SU-DHL-6 (cell line): ENCODE measurements around the gene ODAD2.

Source experiments
- H2AFZ ChIP-seq: fragments of 200-600 bp; sonication (generic); 2 replicates; pipeline ENCODE4 v1.6.1; 2014; ENCODE audit warnings: low read depth, mild to moderate bottlenecking, moderate library complexity, mixed read lengths, antibody characterized with exemption, low read length; ENCODE audit not compliant: severe bottlenecking
- H3F3A ChIP-seq: fragments of 200-600 bp; shearing (Covaris generic); 2 replicates; pipeline ENCODE4 v1.6.0; 2016; ENCODE audit warnings: antibody characterized with exemption, mild to moderate bottlenecking; ENCODE audit not compliant: insufficient read depth
- H3K27ac ChIP-seq: fragments of 200-600 bp; sonication (generic); 2 replicates; pipeline ENCODE4 v1.5.1; 2016; ENCODE audit warnings: low read depth, mild to moderate bottlenecking, low read length, moderate library complexity, mixed read lengths
- H3K27me3 ChIP-seq: fragments of 200-600 bp; sonication (generic), shearing (Covaris generic); 2 replicates; pipeline ENCODE4 v1.6.0; 2014; ENCODE audit warnings: mild to moderate bottlenecking, low read length
- H3K36me3 ChIP-seq: fragments of 200-600 bp; sonication (generic); 2 replicates; pipeline ENCODE4 v1.6.1; 2014; ENCODE audit warnings: mild to moderate bottlenecking, low read length, mixed read lengths
- H3K4me2 ChIP-seq: fragments of 300-600, 200-600 bp; shearing (Covaris generic), sonication (generic); 2 replicates; pipeline ENCODE4 v1.6.0; 2014; ENCODE audit warnings: low read length, low read depth, mild to moderate bottlenecking; ENCODE audit not compliant: poor library complexity, severe bottlenecking
- H3K4me3 ChIP-seq: fragments of 200-600 bp; sonication (generic); 2 replicates; pipeline ENCODE4 v1.5.1; 2014; ENCODE audit warnings: antibody characterized with exemption, low read length, mild to moderate bottlenecking, mixed read lengths; ENCODE audit not compliant: insufficient read depth, poor library complexity, severe bottlenecking
- H3K79me2 ChIP-seq: fragments of 200-600 bp; sonication (generic); 2 replicates; pipeline ENCODE4 v1.6.1; 2014; ENCODE audit warnings: mild to moderate bottlenecking, low read length, moderate library complexity; ENCODE audit not compliant: insufficient read depth
- H3K9ac ChIP-seq: fragments of 200-600 bp; sonication (generic); 2 replicates; pipeline ENCODE4 v1.7.0; 2014; ENCODE audit warnings: mild to moderate bottlenecking, low read length
- H3K9me2 ChIP-seq: fragments of 200-600 bp; sonication (generic); replicated peaks from 2 replicates; pipeline ENCODE4 v1.6.1; 2014; ENCODE audit warnings: low read length; ENCODE audit not compliant: insufficient read depth
- H3K9me3 ChIP-seq: fragments of 200-600 bp; sonication (generic); 2 replicates; pipeline ENCODE4 v1.6.1; 2014; ENCODE audit warnings: low read length, mixed read lengths; ENCODE audit not compliant: insufficient read depth
- H4K20me1 ChIP-seq: fragments of 200-600 bp; sonication (generic); 2 replicates; pipeline ENCODE4 v1.6.1; 2014; ENCODE audit warnings: low read depth, mild to moderate bottlenecking, antibody characterized with exemption, low read length, moderate library complexity, mixed read lengths
- EZH2phosphoT487 ChIP-seq: fragments of 200-600 bp; sonication (generic), shearing (Covaris generic); conservative IDR thresholded peaks from 2 replicates; pipeline ENCODE4 v1.6.1; 2018; ENCODE audit warnings: mild to moderate bottlenecking, antibody characterized with exemption, low read length, moderate library complexity, mixed read lengths
- TF ChIP-seq, protein P1 (sequence below): fragments of 200-600 bp; sonication (generic); IDR thresholded peaks from one replicate; pipeline ENCODE4 v1.5.1; 2017; ENCODE audit warnings: antibody characterized with exemption, mild to moderate bottlenecking, low read length, moderate library complexity; ENCODE audit not compliant: insufficient read depth, poor library complexity, severe bottlenecking

The ODAD2 gene

DNA sequence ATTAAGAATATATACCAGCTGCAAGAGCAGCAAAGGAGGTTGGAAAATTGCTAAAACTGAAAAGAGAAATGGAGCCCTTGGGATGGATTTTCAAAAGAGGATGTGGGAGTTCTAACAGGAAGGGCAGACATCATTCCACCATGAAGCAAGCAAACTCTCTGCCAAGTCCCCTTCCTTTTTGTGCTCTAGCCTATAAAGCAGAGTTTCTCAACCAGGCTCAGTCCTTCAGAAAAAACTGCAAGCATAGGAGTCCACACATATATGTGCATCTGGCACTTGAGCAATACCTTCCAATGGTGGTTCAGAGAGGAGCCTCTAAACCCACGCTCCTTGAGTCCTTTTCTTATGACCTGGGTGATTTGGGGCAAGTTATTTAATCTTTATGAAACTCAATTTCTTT, 154.7 kb downstream of the ODAD2 start:
- H3K9me3 ChIP-seq: no peaks in the 10 kb centered on the region
- no peak overlapping the region for H2AFZ ChIP-seq
- no peak overlapping the region for H3K9ac ChIP-seq
- no peak overlapping the region for H3K4me2 ChIP-seq
- H3F3A ChIP-seq: no peaks in the 10 kb centered on the region
- H3K27ac ChIP-seq: no peak overlapping the region
- no peaks in the 10 kb centered on the region for H4K20me1 ChIP-seq
- no peaks in the 10 kb centered on the region for H3K9me2 ChIP-seq
- H3K36me3 ChIP-seq: no peaks in the 10 kb centered on the region
- H3K79me2 ChIP-seq: no peaks in the 10 kb centered on the region
- H3K4me3 ChIP-seq: no peak overlapping the region
- no peak for TF ChIP-seq EZH2phosphoT487
- TF ChIP-seq, protein P1, sequence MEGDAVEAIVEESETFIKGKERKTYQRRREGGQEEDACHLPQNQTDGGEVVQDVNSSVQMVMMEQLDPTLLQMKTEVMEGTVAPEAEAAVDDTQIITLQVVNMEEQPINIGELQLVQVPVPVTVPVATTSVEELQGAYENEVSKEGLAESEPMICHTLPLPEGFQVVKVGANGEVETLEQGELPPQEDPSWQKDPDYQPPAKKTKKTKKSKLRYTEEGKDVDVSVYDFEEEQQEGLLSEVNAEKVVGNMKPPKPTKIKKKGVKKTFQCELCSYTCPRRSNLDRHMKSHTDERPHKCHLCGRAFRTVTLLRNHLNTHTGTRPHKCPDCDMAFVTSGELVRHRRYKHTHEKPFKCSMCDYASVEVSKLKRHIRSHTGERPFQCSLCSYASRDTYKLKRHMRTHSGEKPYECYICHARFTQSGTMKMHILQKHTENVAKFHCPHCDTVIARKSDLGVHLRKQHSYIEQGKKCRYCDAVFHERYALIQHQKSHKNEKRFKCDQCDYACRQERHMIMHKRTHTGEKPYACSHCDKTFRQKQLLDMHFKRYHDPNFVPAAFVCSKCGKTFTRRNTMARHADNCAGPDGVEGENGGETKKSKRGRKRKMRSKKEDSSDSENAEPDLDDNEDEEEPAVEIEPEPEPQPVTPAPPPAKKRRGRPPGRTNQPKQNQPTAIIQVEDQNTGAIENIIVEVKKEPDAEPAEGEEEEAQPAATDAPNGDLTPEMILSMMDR: no peak
- H3K27me3 ChIP-seq: no peaks in the 10 kb centered on the region

DNA sequence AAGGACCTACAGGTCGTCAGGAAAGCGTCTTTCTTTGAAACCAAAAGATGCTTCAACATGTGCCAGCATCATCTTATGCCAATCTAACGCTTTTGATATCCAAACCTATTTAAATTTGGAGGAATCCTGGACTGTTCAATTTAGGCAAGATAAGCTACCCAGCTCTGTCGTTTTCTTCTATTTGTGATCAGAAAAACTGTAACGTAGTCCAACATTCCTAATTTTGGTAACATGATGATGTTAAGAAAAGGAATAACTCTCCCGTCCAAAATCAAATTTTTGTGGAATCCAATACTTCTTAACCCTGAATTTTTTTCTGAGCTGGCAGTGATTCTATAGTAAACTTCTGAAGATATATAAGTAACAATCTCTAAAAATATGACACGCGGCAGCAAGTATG, 160.0 kb downstream of the ODAD2 start:
- TF ChIP-seq, protein P1: no peak
- no peak for TF ChIP-seq EZH2phosphoT487
- H3K9ac ChIP-seq: no peak overlapping the region
- H3K9me2 ChIP-seq: no peaks in the 10 kb centered on the region
- H3K27ac ChIP-seq: no peak overlapping the region
- no peak overlapping the region for H2AFZ ChIP-seq
- no peak overlapping the region for H3K4me2 ChIP-seq
- H3K4me3 ChIP-seq: no peak overlapping the region
- H3K9me3 ChIP-seq: no peaks in the 10 kb centered on the region
- no peaks in the 10 kb centered on the region for H3F3A ChIP-seq
- H3K79me2 ChIP-seq: no peaks in the 10 kb centered on the region
- H3K36me3 ChIP-seq: no peaks in the 10 kb centered on the region
- no peaks in the 10 kb centered on the region for H4K20me1 ChIP-seq
- no peaks in the 10 kb centered on the region for H3K27me3 ChIP-seq

DNA sequence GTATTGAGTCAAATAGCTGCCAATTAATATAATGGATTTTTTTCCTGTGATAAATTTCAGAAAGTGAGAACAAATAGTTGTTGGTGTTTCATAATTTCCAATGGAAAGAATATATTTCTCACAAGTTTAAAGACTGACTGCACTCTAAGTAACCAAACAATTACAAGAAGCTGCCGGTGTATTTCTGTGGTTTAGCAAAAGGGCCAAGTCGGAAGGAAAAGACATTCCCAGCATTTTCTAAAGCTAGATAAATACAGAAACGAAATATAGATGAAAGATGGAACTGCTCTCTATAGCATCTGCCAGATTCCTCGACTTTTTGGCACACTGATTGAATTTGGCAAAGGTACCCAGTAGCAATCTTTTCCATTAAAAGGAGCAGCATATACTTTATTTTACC, 160.5 kb downstream of the ODAD2 start:
- Histone ChIP-seq H4K20me1 (no peaks in the 10 kb centered on the region), H3K9ac (no peak overlapping the region), H3K27me3 (no peaks in the 10 kb centered on the region), H3K9me2 (no peaks in the 10 kb centered on the region), H3F3A (no peaks in the 10 kb centered on the region), H3K9me3 (no peaks in the 10 kb centered on the region), H3K27ac (no peak overlapping the region), H3K4me3 (no peak overlapping the region), H3K4me2 (no peak overlapping the region), H3K79me2 (no peaks in the 10 kb centered on the region), H3K36me3 (no peaks in the 10 kb centered on the region), H2AFZ (no peak overlapping the region)
- TF ChIP-seq EZH2phosphoT487: no peak
- TF ChIP-seq, protein P1: no peak

DNA sequence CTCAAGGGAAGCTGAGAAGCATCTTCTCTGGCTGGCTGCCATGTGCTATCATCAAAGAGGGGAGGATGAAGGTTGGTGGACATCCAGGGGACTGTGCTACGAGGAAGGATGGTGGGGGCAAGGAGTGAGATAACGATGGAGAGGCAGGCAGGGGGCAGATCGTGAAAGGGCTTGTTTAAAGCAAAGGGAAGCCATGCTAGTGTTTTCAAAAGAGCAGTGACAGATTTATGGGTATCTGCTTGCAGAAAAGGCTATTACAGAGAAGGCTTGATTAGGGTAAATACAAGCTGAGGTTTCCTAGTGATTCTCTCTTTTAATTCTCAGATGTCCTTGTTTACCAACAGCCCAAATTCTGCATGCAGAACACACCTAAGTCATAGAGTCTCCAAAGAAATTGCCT, 164.4 kb downstream of the ODAD2 start:
- Histone ChIP-seq H3K9ac (no peak overlapping the region), H3K36me3 (no peaks in the 10 kb centered on the region), H3K27me3 (no peaks in the 10 kb centered on the region), H3K4me3 (no peak overlapping the region), H3F3A (no peaks in the 10 kb centered on the region), H3K4me2 (no peak overlapping the region), H3K27ac (no peak overlapping the region), H3K9me3 (no peaks in the 10 kb centered on the region), H2AFZ (no peak overlapping the region), H3K9me2 (no peaks in the 10 kb centered on the region), H3K79me2 (no peaks in the 10 kb centered on the region), H4K20me1 (no peaks in the 10 kb centered on the region)
- no peak for TF ChIP-seq EZH2phosphoT487
- TF ChIP-seq, protein P1: no peak
